ENCODE results near the gene RXFP3.

The RXFP3 gene

GRCh38 chr5:33921002-33921401 is 15.2 kb upstream of the RXFP3 start:
- no CpG with 5 or more reads among the region's 1 CpG for WGBS (ENCODE audit: insufficient coverage)
- no peaks in the 10 kb centered on the region for H3K36me3 ChIP-seq (ENCODE audit: control insufficient read depth in 4 of 4, insufficient read depth in 4 of 4, low read length in 3 of 4)
- CTCF ChIA-PET, result interaction anchor here (0.9 kb wide), 1 partner anchor 14 kb away, joined by 3 read pairs; no protein-coding TSS in a partner anchor
- H3K9me3 ChIP-seq (ENCODE audit: control extremely low read depth in 1 of 5, control insufficient read depth in 4 of 5, insufficient read depth in 2 of 5, low read depth in 1 of 5, low read length in 4 of 5), result peaks cover 0 to 4% (median 0%) of the 10 kb centered on the region in 5 experiments
- H3K27ac ChIP-seq (ENCODE audit: insufficient read depth in 1 of 2, low read depth in 1 of 2, low read length in 2 of 2, poor library complexity in 1 of 2, severe bottlenecking in 2 of 2), result no peak overlapping the region
- no peaks in the 10 kb centered on the region for H3K27me3 ChIP-seq (replicated peaks in 2 of 5; ENCODE audit: control insufficient read depth in 4 of 5, insufficient read depth in 5 of 5, low read length in 4 of 5)
- no peak for DNase-seq
- H3K4me3 ChIP-seq (ENCODE audit: control insufficient read depth in 1 of 7, extremely low read depth in 1 of 7, insufficient read depth in 4 of 7, low read depth in 2 of 7, low read length in 6 of 7), result no peak overlapping the region
- POLR2A ChIA-PET, result no interaction called here
- no peaks in the 10 kb centered on the region for H3K4me1 ChIP-seq (ENCODE audit: control extremely low read depth in 1 of 4, control insufficient read depth in 4 of 4, insufficient read depth in 4 of 4, low read length in 3 of 4)

- CTCF ChIA-PET, result no interaction called here
- DNase-seq, result no peak
- Histone ChIP-seq H3K27ac (ENCODE audit: insufficient read depth in 1 of 2, low read depth in 1 of 2, low read length in 2 of 2, poor library complexity in 1 of 2, severe bottlenecking in 2 of 2) (no peak overlapping the region), H3K9me3 (ENCODE audit: control extremely low read depth in 1 of 5, control insufficient read depth in 4 of 5, insufficient read depth in 2 of 5, low read depth in 1 of 5, low read length in 4 of 5) (no peaks in the 10 kb centered on the region), H3K36me3 (ENCODE audit: control insufficient read depth in 4 of 4, insufficient read depth in 4 of 4, low read length in 3 of 4) (no peaks in the 10 kb centered on the region), H3K27me3 (replicated peaks in 2 of 5; ENCODE audit: control insufficient read depth in 4 of 5, insufficient read depth in 5 of 5, low read length in 4 of 5) (no peaks in the 10 kb centered on the region), H3K4me1 (ENCODE audit: control extremely low read depth in 1 of 4, control insufficient read depth in 4 of 4, insufficient read depth in 4 of 4, low read length in 3 of 4) (no peaks in the 10 kb centered on the region), H3K4me3 (ENCODE audit: control insufficient read depth in 1 of 7, extremely low read depth in 1 of 7, insufficient read depth in 4 of 7, low read depth in 2 of 7, low read length in 6 of 7) (no peak overlapping the region)
- POLR2A ChIA-PET, result no interaction called here
Measured at GRCh38 chr5:33925278-33925677, 10.9 kb upstream of the RXFP3 start.

GRCh38 chr5:33927685-33928084 is 8.5 kb upstream of the RXFP3 start:
- H3K27me3 ChIP-seq (replicated peaks in 2 of 5; ENCODE audit: control insufficient read depth in 4 of 5, insufficient read depth in 5 of 5, low read length in 4 of 5), result peaks cover 0 to 3% (median 0%) of the 10 kb centered on the region in 5 experiments
- CTCF ChIA-PET, result no interaction called here

DNA sequence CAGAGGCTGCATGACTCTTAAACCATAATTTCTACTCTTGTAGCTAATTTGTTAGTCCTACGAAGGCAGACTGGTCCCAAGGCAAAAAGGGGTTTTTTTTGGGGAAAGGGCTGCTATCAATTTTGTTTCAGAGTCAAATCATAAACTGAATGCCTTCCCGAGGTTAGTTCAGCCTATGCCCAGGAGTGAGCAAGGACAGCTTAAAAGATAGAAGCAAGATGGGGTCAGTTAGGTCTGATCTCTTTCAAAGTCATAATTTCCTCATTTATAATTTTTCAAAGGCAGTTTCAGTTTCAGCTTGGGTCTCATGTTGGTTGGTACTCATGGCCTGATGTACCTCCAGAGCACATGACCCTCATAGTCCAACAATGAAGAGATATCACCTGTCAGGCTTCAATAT is 7.9 kb upstream of the RXFP3 start:
- ChIA-PET CTCF (no interaction called here), POLR2A (no interaction called here)
- Histone ChIP-seq H3K27me3 (replicated peaks in 2 of 5; ENCODE audit: control insufficient read depth in 4 of 5, insufficient read depth in 5 of 5, low read length in 4 of 5) (peaks cover 0 to 4% (median 0%) of the 10 kb centered on the region in 5 experiments), H3K4me1 (ENCODE audit: control extremely low read depth in 1 of 4, control insufficient read depth in 4 of 4, insufficient read depth in 4 of 4, low read length in 3 of 4) (no peaks in the 10 kb centered on the region), H3K4me3 (ENCODE audit: control insufficient read depth in 1 of 7, extremely low read depth in 1 of 7, insufficient read depth in 4 of 7, low read depth in 2 of 7, low read length in 6 of 7) (no peak overlapping the region), H3K36me3 (ENCODE audit: control insufficient read depth in 4 of 4, insufficient read depth in 4 of 4, low read length in 3 of 4) (no peaks in the 10 kb centered on the region), H3K9me3 (ENCODE audit: control extremely low read depth in 1 of 5, control insufficient read depth in 4 of 5, insufficient read depth in 2 of 5, low read depth in 1 of 5, low read length in 4 of 5) (no peaks in the 10 kb centered on the region), H3K27ac (ENCODE audit: insufficient read depth in 1 of 2, low read depth in 1 of 2, low read length in 2 of 2, poor library complexity in 1 of 2, severe bottlenecking in 2 of 2) (no peak overlapping the region)
- 100% methylated on average over 2 of the region's 2 CpGs for WGBS (ENCODE audit: insufficient coverage)
- DNase-seq, result no peak

More at GRCh38 chr5:33927685-33928084, 8.5 kb upstream of the RXFP3 start:
- Histone ChIP-seq H3K9me3 (ENCODE audit: control extremely low read depth in 1 of 5, control insufficient read depth in 4 of 5, insufficient read depth in 2 of 5, low read depth in 1 of 5, low read length in 4 of 5) (no peaks in the 10 kb centered on the region), H3K4me1 (ENCODE audit: control extremely low read depth in 1 of 4, control insufficient read depth in 4 of 4, insufficient read depth in 4 of 4, low read length in 3 of 4) (no peaks in the 10 kb centered on the region), H3K27ac (ENCODE audit: insufficient read depth in 1 of 2, low read depth in 1 of 2, low read length in 2 of 2, poor library complexity in 1 of 2, severe bottlenecking in 2 of 2) (no peak overlapping the region), H3K36me3 (ENCODE audit: control insufficient read depth in 4 of 4, insufficient read depth in 4 of 4, low read length in 3 of 4) (no peaks in the 10 kb centered on the region), H3K4me3 (ENCODE audit: control insufficient read depth in 1 of 7, extremely low read depth in 1 of 7, insufficient read depth in 4 of 7, low read depth in 2 of 7, low read length in 6 of 7) (no peak overlapping the region)
- WGBS (ENCODE audit: insufficient coverage), result 82% methylated on average over 4 of the region's 4 CpGs
- POLR2A ChIA-PET, result no interaction called here
- DNase-seq, result no peak

DNA sequence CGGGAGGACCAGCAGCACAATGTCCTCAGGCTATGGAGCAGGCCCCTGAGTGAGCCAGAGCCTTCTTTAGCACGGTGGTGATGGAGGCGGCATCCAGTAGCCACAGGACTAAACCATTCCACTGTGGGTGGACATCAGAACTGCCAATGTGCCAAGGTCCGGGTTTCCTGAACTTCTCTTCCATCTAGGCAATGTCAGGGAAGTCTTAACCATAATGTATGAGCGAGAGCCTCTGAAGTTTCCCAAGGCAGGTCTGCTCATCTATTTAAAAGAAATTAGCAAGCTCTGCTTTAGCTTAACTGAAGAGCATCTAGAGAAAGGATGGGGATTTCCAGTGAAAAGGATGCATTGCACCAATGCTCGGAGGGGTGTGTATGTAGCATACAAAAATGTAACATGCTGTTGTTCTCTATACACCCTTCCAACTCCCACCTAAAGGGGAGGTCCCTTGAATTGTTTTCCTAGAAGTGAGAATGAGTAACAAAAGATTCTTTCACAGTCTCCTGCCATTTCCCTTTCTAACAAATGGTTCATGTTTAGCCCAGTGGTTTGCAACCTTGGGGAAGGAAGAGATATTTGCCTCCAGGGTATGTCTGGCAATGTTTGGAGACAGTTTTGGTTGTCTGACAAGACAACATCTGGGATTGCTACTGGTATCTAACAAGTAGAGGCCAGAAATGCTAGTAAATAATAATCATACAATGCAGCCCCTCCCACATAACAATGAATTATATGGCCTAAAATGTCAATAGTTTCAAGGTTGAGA is 6.1 kb upstream of the RXFP3 start:
- no peaks in the 10 kb centered on the region for H3K36me3 ChIP-seq (ENCODE audit: control insufficient read depth in 4 of 4, insufficient read depth in 4 of 4, low read length in 3 of 4)
- no peak overlapping the region for H3K4me3 ChIP-seq (ENCODE audit: control insufficient read depth in 1 of 7, extremely low read depth in 1 of 7, insufficient read depth in 4 of 7, low read depth in 2 of 7, low read length in 6 of 7)
- WGBS (ENCODE audit: insufficient coverage), result 93% methylated on average over 5 of the region's 6 CpGs
- no peak overlapping the region for H3K27ac ChIP-seq (ENCODE audit: insufficient read depth in 1 of 2, low read depth in 1 of 2, low read length in 2 of 2, poor library complexity in 1 of 2, severe bottlenecking in 2 of 2)
- ChIA-PET CTCF (no interaction called here), POLR2A (no interaction called here)
- H3K9me3 ChIP-seq (ENCODE audit: control extremely low read depth in 1 of 5, control insufficient read depth in 4 of 5, insufficient read depth in 2 of 5, low read depth in 1 of 5, low read length in 4 of 5), result no peaks in the 10 kb centered on the region
- no peak for DNase-seq
- peaks cover 0 to 5% (median 2%) of the 10 kb centered on the region in 5 experiments for H3K27me3 ChIP-seq (replicated peaks in 2 of 5; ENCODE audit: control insufficient read depth in 4 of 5, insufficient read depth in 5 of 5, low read length in 4 of 5)
- H3K4me1 ChIP-seq (ENCODE audit: control extremely low read depth in 1 of 4, control insufficient read depth in 4 of 4, insufficient read depth in 4 of 4, low read length in 3 of 4), result no peaks in the 10 kb centered on the region

GRCh38 chr5:33931136-33931535 is 5.0 kb upstream of the RXFP3 start:
- Histone ChIP-seq H3K27me3 (replicated peaks in 2 of 5; ENCODE audit: control insufficient read depth in 4 of 5, insufficient read depth in 5 of 5, low read length in 4 of 5) (peaks cover 0 to 14% (median 7%) of the 10 kb centered on the region in 5 experiments), H3K36me3 (ENCODE audit: control insufficient read depth in 4 of 4, insufficient read depth in 4 of 4, low read length in 3 of 4) (no peaks in the 10 kb centered on the region), H3K27ac (ENCODE audit: insufficient read depth in 1 of 2, low read depth in 1 of 2, low read length in 2 of 2, poor library complexity in 1 of 2, severe bottlenecking in 2 of 2) (no peak overlapping the region), H3K4me1 (ENCODE audit: control extremely low read depth in 1 of 4, control insufficient read depth in 4 of 4, insufficient read depth in 4 of 4, low read length in 3 of 4) (peaks cover 0 to 5% (median 2%) of the 10 kb centered on the region in 4 experiments), H3K4me3 (ENCODE audit: control insufficient read depth in 1 of 7, extremely low read depth in 1 of 7, insufficient read depth in 4 of 7, low read depth in 2 of 7, low read length in 6 of 7) (no peak overlapping the region), H3K9me3 (ENCODE audit: control extremely low read depth in 1 of 5, control insufficient read depth in 4 of 5, insufficient read depth in 2 of 5, low read depth in 1 of 5, low read length in 4 of 5) (no peaks in the 10 kb centered on the region)
- POLR2A ChIA-PET, result no interaction called here
- 90% methylated on average over 5 of the region's 5 CpGs for WGBS (ENCODE audit: insufficient coverage)
- CTCF ChIA-PET, result interaction anchor here (0.6 to 1.0 kb wide), 2 partner anchors 26 to 241 kb away, joined by 3 read pairs; no protein-coding TSS in a partner anchor
- DNase-seq, result no peak

GRCh38 chr5:33933723-33934169 is 2.4 kb upstream of the RXFP3 start:
- H3K4me3 ChIP-seq (ENCODE audit: control insufficient read depth in 1 of 7, extremely low read depth in 1 of 7, insufficient read depth in 4 of 7, low read depth in 2 of 7, low read length in 6 of 7), result no peak overlapping the region
- POLR2A ChIA-PET, result no interaction called here
- H3K27me3 ChIP-seq (replicated peaks in 2 of 5; ENCODE audit: control insufficient read depth in 4 of 5, insufficient read depth in 5 of 5, low read length in 4 of 5), result peaks cover 0 to 40% (median 22%) of the 10 kb centered on the region in 5 experiments
- DNase-seq, result no peak
- peaks cover 0 to 8% (median 0%) of the 10 kb centered on the region in 5 experiments for H3K9me3 ChIP-seq (ENCODE audit: control extremely low read depth in 1 of 5, control insufficient read depth in 4 of 5, insufficient read depth in 2 of 5, low read depth in 1 of 5, low read length in 4 of 5)
- no peak overlapping the region for H3K27ac ChIP-seq (ENCODE audit: insufficient read depth in 1 of 2, low read depth in 1 of 2, low read length in 2 of 2, poor library complexity in 1 of 2, severe bottlenecking in 2 of 2)
- H3K36me3 ChIP-seq (ENCODE audit: control insufficient read depth in 4 of 4, insufficient read depth in 4 of 4, low read length in 3 of 4), result no peaks in the 10 kb centered on the region
- peaks cover 0 to 12% (median 8%) of the 10 kb centered on the region in 4 experiments for H3K4me1 ChIP-seq (ENCODE audit: control extremely low read depth in 1 of 4, control insufficient read depth in 4 of 4, insufficient read depth in 4 of 4, low read length in 3 of 4)
- CTCF ChIA-PET, result interaction anchor here (1.2 to 2.3 kb wide), 4 partner anchors 25 to 499 kb away, joined by 3 to 12 read pairs (median 4); no protein-coding TSS in a partner anchor
- 100% methylated on average over 3 of the region's 3 CpGs for WGBS (ENCODE audit: insufficient coverage)
